DND-41 (cell line): Measurements from ENCODE around the gene OSTM1.

ENCODE experiments used
- ATAC-seq: fragments of 200-7000 bp; cut with Tn5 transposase; 3 replicates; pipeline ENCODE4 v1.9.1; 2021; ENCODE audit warnings: low read depth; ENCODE audit not compliant: insufficient read depth
- DNase-seq: peaks from one replicate; pipeline ENCODE4 v3.0.0-alpha.2; 2020
- H2AFZ ChIP-seq: 2 replicates; pipeline ENCODE4 v1.6.0; 2012; ENCODE audit warnings: low read depth, low read length
- H3K27ac ChIP-seq: 2 replicates; pipeline ENCODE4 v1.5.1; 2012; ENCODE audit warnings: low read length, inconsistent platforms
- H3K27me3 ChIP-seq: fragments of 200-600 bp; sonication (generic); 2 replicates; pipeline ENCODE4 v1.6.0; 2012; ENCODE audit warnings: low read length, mild to moderate bottlenecking, inconsistent platforms; ENCODE audit not compliant: insufficient read depth, poor library complexity
- H3K36me3 ChIP-seq: 2 replicates; pipeline ENCODE4 v1.5.1; 2012; ENCODE audit warnings: low read length, inconsistent platforms; ENCODE audit not compliant: insufficient read depth
- H3K4me1 ChIP-seq: 2 replicates; pipeline ENCODE4 v1.5.1; 2012; ENCODE audit warnings: mild to moderate bottlenecking, low read length; ENCODE audit not compliant: insufficient read depth
- H3K4me2 ChIP-seq: 2 replicates; pipeline ENCODE4 v1.6.0; 2012; ENCODE audit warnings: mild to moderate bottlenecking, moderate library complexity, low read length, inconsistent platforms; ENCODE audit not compliant: insufficient read depth
- H3K4me3 ChIP-seq, 2 experiments: fragments of 200-600 bp in 1 of 2; shearing (Covaris generic) in 1 of 2; 2 replicates each; pipeline ENCODE4 v1.5.1; 2012 to 2016; ENCODE audit warnings: inconsistent platforms in 2 of 2, low read length in 2 of 2, mild to moderate bottlenecking in 2 of 2, low read depth in 1 of 2, moderate library complexity in 1 of 2
- H3K79me2 ChIP-seq: 2 replicates; pipeline ENCODE4 v1.6.0; 2012; ENCODE audit warnings: low read length, inconsistent platforms; ENCODE audit not compliant: insufficient read depth
- H3K9ac ChIP-seq: 2 replicates; pipeline ENCODE4 v1.6.0; 2012; ENCODE audit warnings: low read depth, mild to moderate bottlenecking, inconsistent platforms, low read length, moderate library complexity
- H3K9me3 ChIP-seq: 2 replicates; pipeline ENCODE4 v1.5.1; 2012; ENCODE audit warnings: low read length, moderate library complexity, mild to moderate bottlenecking, inconsistent platforms; ENCODE audit not compliant: insufficient read depth, severe bottlenecking
- H4K20me1 ChIP-seq: 2 replicates; pipeline ENCODE4 v1.6.0; 2012; ENCODE audit warnings: low read length; ENCODE audit not compliant: insufficient read depth
- EZH2 ChIP-seq: IDR thresholded peaks from 3 replicates; pipeline ENCODE4 v1.6.1; 2012; ENCODE audit warnings: borderline replicate concordance, low read depth, mild to moderate bottlenecking, moderate library complexity, low read length, inconsistent platforms; ENCODE audit not compliant: severe bottlenecking
- TF ChIP-seq, protein P1 (sequence below): IDR thresholded peaks from 2 replicates; pipeline ENCODE4 v1.5.1; 2012; ENCODE audit warnings: borderline replicate concordance, low read length, moderate library complexity, mild to moderate bottlenecking; ENCODE audit not compliant: poor library complexity, severe bottlenecking; ENCODE audit errors: extremely low read depth

OSTM1 gene

GRCh38 chr6:108083349-108083748 lies 8.8 kb upstream of the OSTM1 start:
- no peaks in the 10 kb centered on the region for H4K20me1 ChIP-seq
- H3K36me3 ChIP-seq = no peaks in the 10 kb centered on the region
- no peak overlapping the region for H3K9ac ChIP-seq
- no peaks in the 10 kb centered on the region for H3K4me1 ChIP-seq
- H3K27ac ChIP-seq = no peak overlapping the region
- H3K4me2 ChIP-seq = no peak overlapping the region
- H3K27me3 ChIP-seq = no peaks in the 10 kb centered on the region
- ATAC-seq (no peak), DNase-seq (no peak)
- TF ChIP-seq, protein P1, sequence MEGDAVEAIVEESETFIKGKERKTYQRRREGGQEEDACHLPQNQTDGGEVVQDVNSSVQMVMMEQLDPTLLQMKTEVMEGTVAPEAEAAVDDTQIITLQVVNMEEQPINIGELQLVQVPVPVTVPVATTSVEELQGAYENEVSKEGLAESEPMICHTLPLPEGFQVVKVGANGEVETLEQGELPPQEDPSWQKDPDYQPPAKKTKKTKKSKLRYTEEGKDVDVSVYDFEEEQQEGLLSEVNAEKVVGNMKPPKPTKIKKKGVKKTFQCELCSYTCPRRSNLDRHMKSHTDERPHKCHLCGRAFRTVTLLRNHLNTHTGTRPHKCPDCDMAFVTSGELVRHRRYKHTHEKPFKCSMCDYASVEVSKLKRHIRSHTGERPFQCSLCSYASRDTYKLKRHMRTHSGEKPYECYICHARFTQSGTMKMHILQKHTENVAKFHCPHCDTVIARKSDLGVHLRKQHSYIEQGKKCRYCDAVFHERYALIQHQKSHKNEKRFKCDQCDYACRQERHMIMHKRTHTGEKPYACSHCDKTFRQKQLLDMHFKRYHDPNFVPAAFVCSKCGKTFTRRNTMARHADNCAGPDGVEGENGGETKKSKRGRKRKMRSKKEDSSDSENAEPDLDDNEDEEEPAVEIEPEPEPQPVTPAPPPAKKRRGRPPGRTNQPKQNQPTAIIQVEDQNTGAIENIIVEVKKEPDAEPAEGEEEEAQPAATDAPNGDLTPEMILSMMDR = no peak
- no peak for TF ChIP-seq EZH2
- H3K79me2 ChIP-seq = no peaks in the 10 kb centered on the region
- no peak overlapping the region for H3K4me3 ChIP-seq
- no peak overlapping the region for H2AFZ ChIP-seq
- no peaks in the 10 kb centered on the region for H3K9me3 ChIP-seq

DNA sequence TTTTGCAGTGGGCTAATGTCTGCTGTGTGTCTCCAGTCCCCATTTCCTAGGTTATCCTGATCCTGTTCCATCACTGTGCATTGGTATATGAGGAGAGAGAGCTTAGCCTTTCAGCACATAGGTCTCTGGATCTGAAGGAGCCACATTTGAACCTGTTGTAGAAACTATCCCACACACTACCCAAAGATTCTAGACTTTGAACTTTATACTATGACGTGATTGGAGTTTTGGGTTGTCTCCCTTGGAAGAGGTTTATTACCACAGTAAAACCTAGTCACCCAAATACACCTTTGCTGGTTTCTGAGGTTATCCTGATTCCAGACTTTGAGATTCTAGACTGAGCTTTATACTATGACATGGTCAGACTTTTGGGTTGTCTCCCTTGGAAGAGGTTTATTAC lies 8.0 kb upstream of the OSTM1 start:
- no peaks in the 10 kb centered on the region for H3K4me1 ChIP-seq
- H3K9me3 ChIP-seq = no peaks in the 10 kb centered on the region
- H3K27me3 ChIP-seq = no peaks in the 10 kb centered on the region
- no peaks in the 10 kb centered on the region for H3K36me3 ChIP-seq
- H3K27ac ChIP-seq = no peak overlapping the region
- H2AFZ ChIP-seq = no peak overlapping the region
- TF ChIP-seq EZH2 = no peak
- TF ChIP-seq, protein P1 = no peak
- H3K9ac ChIP-seq = no peak overlapping the region
- ATAC-seq (no peak), DNase-seq (no peak)
- no peaks in the 10 kb centered on the region for H3K79me2 ChIP-seq
- no peak overlapping the region for H3K4me2 ChIP-seq
- H3K4me3 ChIP-seq = no peak overlapping the region
- no peaks in the 10 kb centered on the region for H4K20me1 ChIP-seq

DNA sequence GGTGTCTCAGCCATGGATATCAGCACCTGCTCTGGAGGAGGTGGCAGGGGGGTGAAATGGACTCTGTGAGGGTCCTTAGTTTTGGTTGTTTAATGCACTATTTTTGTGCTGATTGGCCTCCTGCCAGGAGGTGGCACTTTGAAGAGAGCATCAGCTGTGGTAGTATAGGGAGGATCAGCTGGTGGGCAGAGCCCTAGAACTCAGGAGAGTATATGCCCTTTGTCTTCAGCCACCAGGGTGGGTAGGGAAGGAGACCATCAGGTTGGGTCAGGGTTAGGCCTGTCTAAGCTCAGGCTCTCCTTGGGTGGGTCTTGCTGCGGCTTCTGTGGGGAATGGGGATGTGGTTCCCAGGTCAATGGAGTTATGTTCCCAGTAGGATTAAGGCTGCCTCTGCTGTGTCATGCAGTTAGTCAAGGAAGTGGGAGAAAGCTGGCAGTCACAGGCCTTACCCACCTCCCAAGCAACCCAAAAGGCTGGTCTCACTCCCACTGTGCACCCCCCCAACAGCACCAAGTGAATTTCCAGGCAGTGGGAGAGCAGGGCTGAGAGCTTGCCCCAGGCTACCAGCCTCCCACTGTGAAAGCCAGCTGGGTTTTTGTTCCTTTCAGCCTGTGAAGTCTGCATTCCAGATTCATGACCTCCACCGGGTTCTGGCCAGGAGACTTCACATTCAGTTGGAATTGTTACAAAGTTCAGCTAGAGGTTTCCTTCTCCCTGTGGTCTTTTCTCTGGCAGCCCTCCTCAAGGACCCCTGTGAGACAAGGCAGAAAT lies 5.7 kb upstream of the OSTM1 start:
- no peaks in the 10 kb centered on the region for H4K20me1 ChIP-seq
- no peaks in the 10 kb centered on the region for H3K36me3 ChIP-seq
- no peak for ATAC-seq
- H3K4me1 ChIP-seq = peaks cover 10% of the 10 kb centered on the region
- no peak for DNase-seq
- H3K27me3 ChIP-seq = no peaks in the 10 kb centered on the region
- H2AFZ ChIP-seq = no peak overlapping the region
- no peak overlapping the region for H3K27ac ChIP-seq
- no peak overlapping the region for H3K9ac ChIP-seq
- no peak for TF ChIP-seq EZH2
- TF ChIP-seq, protein P1 = no peak
- no peaks in the 10 kb centered on the region for H3K9me3 ChIP-seq
- H3K4me3 ChIP-seq = no peak overlapping the region
- H3K4me2 ChIP-seq = no peak overlapping the region
- H3K79me2 ChIP-seq = no peaks in the 10 kb centered on the region
